Hematopoietic multipotent progenitor cell treated with erythropoietin and hydrocortisone succinate and interleukin-3 and kit ligand, for 6 days (in vitro differentiated cells): Measurements from ENCODE around the gene PDE4D.

Experiments used
- DNase-seq: peaks from one replicate; pipeline ENCODE4 v3.0.0-alpha.2; 2015

The PDE4D gene

DNA sequence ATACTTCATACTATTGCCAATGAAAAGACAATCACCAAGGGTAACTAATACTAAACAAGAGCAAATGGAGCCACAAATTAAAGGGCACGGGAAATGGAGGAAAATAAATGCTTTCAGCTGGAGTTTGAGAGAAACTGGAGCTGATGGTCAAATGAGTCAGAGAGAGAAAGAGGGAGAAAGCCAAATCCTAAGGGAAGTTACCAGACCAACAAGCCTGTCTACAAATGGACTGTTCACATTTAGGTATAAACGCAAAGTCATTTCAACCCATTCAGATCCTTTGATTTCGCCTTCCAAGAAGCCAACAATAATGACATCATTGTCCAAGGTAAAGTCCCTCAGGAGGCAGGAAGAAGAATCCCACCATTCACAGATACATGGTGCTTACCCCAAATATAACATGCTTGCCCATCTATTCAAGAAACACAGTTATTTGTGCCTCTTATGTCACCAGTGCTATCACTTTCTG is 958.9 kb downstream of the PDE4D start:
- DNase-seq = no peak

- no peak for DNase-seq
Measured at GRCh38 chr5:58933891-58934628, 959.5 kb downstream of the PDE4D start.

- DNase-seq = no peak
Measured at GRCh38 chr5:58932057-58932612, 961.4 kb downstream of the PDE4D start.

DNA sequence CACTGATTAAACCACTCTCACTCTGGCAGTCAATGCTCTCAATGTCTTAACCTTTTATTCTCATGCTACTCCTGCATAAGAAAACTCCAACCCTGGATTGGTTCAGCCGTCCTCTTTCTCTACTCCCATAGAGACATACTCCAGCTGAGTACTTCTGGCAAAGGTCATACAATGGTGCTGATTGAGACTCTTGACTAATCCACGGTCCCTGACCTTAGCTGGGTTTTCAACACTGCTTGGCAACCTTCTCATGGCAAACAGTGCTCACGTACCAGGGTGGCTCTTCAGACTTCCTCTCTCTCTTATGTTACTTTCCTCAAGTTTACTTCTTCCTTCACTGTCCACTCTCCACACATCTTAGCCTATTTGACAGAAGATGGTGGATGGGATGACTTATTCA is 963.0 kb downstream of the PDE4D start:
- DNase-seq = no peak

GRCh38 chr5:58929726-58930125 is 963.8 kb downstream of the PDE4D start:
- no peak for DNase-seq

DNA sequence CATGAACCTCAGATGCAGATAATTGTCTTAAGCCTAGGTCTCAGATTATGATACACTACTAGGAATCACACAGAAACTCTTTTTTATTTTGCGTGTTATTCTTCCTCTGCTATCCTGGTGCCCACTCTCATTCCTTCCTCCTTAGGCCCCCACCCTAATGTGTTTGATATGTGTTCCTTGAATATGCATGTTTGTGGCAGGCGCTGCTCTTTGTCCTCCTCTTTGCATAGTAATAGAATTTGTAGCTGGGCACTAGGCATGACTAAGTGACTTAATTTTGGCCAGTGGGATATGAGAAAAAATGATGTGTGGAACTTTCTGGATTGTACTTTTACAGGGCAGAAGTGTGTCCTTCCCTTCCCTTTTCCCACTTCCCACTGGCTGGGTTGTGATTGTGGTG is 965.6 kb downstream of the PDE4D start:
- no peak for DNase-seq

DNA sequence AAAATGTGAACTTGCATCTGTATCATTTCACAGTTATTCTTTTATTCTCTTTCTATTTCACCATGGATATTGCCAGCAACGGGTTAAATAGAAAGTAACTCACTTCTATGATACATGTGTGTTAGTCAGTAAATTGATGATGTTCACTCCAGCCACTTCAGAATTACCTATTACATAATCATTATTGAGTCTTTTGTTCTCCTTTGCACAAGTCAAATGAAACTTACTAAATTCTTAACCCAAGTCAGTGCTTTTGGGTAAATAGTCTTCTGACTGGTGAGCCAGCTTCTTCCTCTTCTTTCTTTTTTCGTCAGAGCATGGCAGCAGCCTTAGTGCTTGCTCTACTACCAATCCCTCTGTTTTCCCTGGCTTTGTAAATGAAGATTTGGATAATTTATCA is 966.3 kb downstream of the PDE4D start:
- DNase-seq = no peak

- DNase-seq = no peak
Measured at GRCh38 chr5:58926541-58926935, 967.0 kb downstream of the PDE4D start.

DNA sequence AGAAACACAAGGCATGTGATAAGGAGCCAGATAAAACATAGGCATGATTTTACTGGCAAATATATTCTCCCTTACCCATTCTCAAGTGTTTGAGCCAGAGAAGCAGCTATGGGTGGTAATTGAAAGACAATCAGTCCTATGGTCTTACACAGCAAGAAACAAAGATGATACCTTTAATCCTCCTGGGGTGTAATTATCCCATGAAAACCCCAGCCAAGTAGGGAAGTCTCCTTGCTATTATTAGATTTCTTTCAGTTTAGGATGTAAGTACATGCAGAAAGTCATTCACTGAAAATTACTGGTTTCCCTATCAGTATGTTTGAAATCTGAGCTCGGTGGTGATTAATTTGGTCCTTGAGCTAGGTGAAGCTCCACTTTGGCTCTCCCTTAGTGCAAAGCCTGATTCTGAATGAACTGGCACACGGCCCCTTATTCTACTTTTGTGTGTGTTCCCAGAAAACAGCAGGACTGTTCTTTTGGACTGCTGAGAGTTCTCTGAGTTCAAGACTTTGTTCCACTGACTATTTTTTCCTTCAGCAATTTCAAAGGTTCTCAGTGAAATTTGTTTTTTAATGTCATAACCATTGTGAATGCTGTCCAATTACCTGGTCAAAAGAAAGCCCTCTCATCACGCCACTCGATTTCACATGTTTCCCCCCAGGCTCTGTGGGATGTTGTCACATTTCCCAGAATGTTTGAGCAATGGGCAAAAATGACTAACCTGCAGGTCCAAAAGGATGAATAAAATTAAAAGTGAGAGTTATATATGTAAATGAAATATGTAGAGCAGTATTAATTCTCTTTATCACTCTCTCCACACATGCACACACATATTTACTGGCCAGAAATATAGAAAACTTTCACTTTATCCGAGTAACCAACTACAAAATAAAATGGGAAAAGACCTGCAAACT is 967.6 kb downstream of the PDE4D start:
- DNase-seq = no peak

DNA sequence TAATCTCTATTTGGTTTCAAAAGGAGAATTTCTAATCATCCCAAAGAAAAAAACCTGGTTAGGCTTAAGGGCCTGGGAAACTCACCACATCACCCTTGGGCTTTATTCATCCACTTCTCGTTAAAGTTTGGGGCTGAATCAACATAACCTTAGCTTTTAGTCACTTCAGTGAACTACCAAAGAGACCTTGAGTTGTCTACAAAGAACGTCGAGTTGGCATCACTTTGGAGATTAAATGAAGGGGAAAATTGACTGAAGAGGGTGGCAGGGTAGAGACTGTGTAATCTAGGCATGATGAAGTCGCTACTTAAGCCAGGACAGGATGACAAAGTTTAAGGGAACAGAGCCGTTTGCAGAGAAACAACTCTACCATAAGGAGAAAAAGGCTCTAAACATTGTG is 969.2 kb downstream of the PDE4D start:
- DNase-seq = no peak

DNA sequence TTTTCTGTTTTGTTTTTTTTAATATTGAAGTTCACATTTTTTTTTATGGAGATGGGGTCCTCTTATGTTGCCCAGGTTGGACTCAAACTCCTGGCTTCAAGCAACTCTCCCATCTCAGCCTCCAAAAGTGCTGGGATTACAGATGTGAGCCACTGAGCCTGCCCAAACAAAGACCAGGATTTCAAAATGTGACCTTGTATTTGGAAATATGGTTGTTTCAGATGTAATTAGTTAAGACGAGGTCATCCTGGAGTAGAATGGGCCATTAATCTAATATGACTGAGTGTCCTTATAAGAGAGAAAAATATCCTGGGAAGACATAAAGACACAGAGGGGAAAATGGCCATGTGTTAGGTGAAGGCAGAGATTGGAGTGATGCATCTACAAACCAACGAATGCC is 970.2 kb downstream of the PDE4D start:
- no peak for DNase-seq

- DNase-seq = no peak
Measured at GRCh38 chr5:58922461-58923171, 970.9 kb downstream of the PDE4D start.

- no peak for DNase-seq
Measured at GRCh38 chr5:58921159-58921558, 972.4 kb downstream of the PDE4D start.

DNA sequence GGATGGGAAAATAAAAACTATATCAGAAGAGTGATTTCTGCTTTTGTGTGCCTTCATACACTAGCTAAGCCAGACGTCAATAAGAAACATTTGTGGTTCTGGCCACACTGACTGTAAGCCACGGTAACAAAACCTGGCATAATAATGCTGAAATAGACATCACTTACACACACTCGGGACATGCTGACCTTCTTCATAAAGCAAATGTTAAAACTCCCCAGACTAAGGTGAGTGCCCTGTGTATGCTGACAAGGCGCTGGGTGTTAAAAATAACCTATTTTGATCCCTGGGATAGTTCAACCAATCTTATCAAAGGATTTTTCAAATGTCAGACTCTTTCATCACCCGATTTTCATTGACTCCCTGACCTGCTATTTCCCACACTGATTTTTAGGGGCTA is 973.7 kb downstream of the PDE4D start:
- no peak for DNase-seq
